T-helper 2 cell treated with Interferon-gamma antibody and Interleukin-4, amounts not matched to agents 5 μg/mL and 100 μg/mL, for 36 hours (primary cell): Measurements from ENCODE around the gene CDO1.
"Not testable (repeated sequence)": the region's sequence is repeated elsewhere in the genome, so short reads cannot be mapped to it uniquely, and the experiment has no call there.

Experiments used
- DNase-seq: peaks from one replicate; pipeline ENCODE4 v3.0.0; 2021; ENCODE audit warnings: low spot score
- H3K27ac Mint-ChIP-seq: one replicate; pipeline ENCODE4 v1.8.0; 2021; ENCODE audit warnings: mild to moderate bottlenecking, mixed read lengths
- H3K27me3 Mint-ChIP-seq: one replicate; pipeline ENCODE4 v1.8.0; 2021; ENCODE audit warnings: low read depth, mixed read lengths
- H3K36me3 Mint-ChIP-seq: one replicate; pipeline ENCODE4 v1.8.0; 2021; ENCODE audit warnings: low read depth, mixed read lengths
- H3K4me1 Mint-ChIP-seq: one replicate; pipeline ENCODE4 v1.8.0; 2021; ENCODE audit warnings: low read depth, mixed read lengths
- H3K4me3 Mint-ChIP-seq: one replicate; pipeline ENCODE4 v1.8.0; 2022; ENCODE audit warnings: mild to moderate bottlenecking, moderate library complexity, mixed read lengths
- H3K9me3 Mint-ChIP-seq: one replicate; pipeline ENCODE4 v1.8.0; 2021; ENCODE audit warnings: mixed read lengths

Gene CDO1

GRCh38 chr5:115815006-115815692 lies 1.3 kb downstream of the CDO1 start:
- H3K36me3 Mint-ChIP-seq = no peaks in the 10 kb centered on the region
- H3K4me3 Mint-ChIP-seq = peak overlapping the region; percentile 60
- peak overlapping the region; percentile 28 for H3K27ac Mint-ChIP-seq
- DNase-seq = no peak
- peaks cover 24% of the 10 kb centered on the region for H3K4me1 Mint-ChIP-seq
- H3K9me3 Mint-ChIP-seq = no peaks in the 10 kb centered on the region
- H3K27me3 Mint-ChIP-seq = peaks cover 84% of the 10 kb centered on the region

GRCh38 chr5:115813719-115814118 lies 2.7 kb downstream of the CDO1 start:
- Mint-ChIP-seq H3K27ac (peak overlapping the region; percentile 47), H3K36me3 (no peaks in the 10 kb centered on the region)

DNA sequence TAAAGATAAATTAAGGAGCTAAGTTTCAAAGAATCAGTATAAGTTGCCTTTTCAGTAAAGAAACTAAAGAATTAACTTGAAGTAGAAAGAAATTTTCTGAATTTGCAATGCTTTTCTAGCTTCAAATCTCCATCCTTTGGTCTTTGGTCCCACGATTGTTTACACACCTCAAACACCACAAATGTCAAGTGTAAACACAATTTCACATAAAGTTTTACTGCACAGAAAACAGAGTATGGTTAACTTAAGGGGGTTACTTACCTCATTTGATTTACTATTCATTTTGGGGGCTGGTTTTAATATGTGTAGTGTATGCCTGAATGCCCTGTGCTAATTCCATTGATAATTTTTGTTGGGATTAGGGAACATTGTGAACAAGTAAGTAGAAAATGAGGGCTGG lies 4.1 kb downstream of the CDO1 start:
- Mint-ChIP-seq H3K27ac (no peak overlapping the region), H3K4me1 (peaks cover 44% of the 10 kb centered on the region), H3K27me3 (peaks cover 67% of the 10 kb centered on the region), H3K4me3 (no peak overlapping the region), H3K9me3 (no peaks in the 10 kb centered on the region), H3K36me3 (no peaks in the 10 kb centered on the region)
- DNase-seq = no peak

More at GRCh38 chr5:115813719-115814118, 2.7 kb downstream of the CDO1 start:
- no peak overlapping the region for H3K4me3 Mint-ChIP-seq
- no peak for DNase-seq
- H3K4me1 Mint-ChIP-seq = peaks cover 35% of the 10 kb centered on the region
- peaks cover 77% of the 10 kb centered on the region for H3K27me3 Mint-ChIP-seq
- H3K9me3 Mint-ChIP-seq = no peaks in the 10 kb centered on the region

GRCh38 chr5:115811406-115811805 lies 5.1 kb downstream of the CDO1 start:
- peaks cover 65% of the 10 kb centered on the region for H3K27me3 Mint-ChIP-seq
- no peaks in the 10 kb centered on the region for H3K9me3 Mint-ChIP-seq
- no peaks in the 10 kb centered on the region for H3K36me3 Mint-ChIP-seq
- H3K4me3 Mint-ChIP-seq = no peak overlapping the region
- no peak for DNase-seq
- H3K27ac Mint-ChIP-seq = no peak overlapping the region
- peaks cover 53% of the 10 kb centered on the region for H3K4me1 Mint-ChIP-seq

- Mint-ChIP-seq H3K4me3 (no peak overlapping the region), H3K36me3 (no peaks in the 10 kb centered on the region), H3K27me3 (peaks cover 63% of the 10 kb centered on the region), H3K4me1 (peaks cover 50% of the 10 kb centered on the region), H3K9me3 (no peaks in the 10 kb centered on the region), H3K27ac (no peak overlapping the region)
- no peak for DNase-seq
Observed at GRCh38 chr5:115810761-115811160, 5.7 kb downstream of the CDO1 start.

DNA sequence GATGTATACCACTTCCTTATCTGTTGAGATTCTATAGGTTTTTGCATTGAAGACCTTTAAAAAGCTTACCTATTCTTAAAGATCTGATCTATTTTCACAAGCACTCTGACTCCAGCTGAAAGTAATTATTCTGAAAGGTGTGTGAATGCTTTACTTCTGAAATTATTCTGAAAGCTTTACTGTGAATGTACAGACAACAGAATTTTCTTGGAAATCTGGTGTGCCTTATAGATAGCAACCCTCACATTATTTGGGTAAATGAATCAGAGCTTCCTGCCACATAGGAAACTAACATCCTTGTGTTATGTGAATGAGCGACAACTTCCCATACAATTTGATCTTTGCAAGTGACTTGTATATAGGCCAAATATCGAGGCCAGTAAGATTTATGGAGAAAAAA lies 6.5 kb downstream of the CDO1 start:
- peaks cover 58% of the 10 kb centered on the region for H3K27me3 Mint-ChIP-seq
- peaks cover 44% of the 10 kb centered on the region for H3K4me1 Mint-ChIP-seq
- no peaks in the 10 kb centered on the region for H3K36me3 Mint-ChIP-seq
- no peak overlapping the region for H3K4me3 Mint-ChIP-seq
- no peak overlapping the region for H3K27ac Mint-ChIP-seq
- H3K9me3 Mint-ChIP-seq = no peaks in the 10 kb centered on the region
- no peak for DNase-seq

- H3K27ac Mint-ChIP-seq, DNase-seq, H3K36me3 Mint-ChIP-seq, H3K9me3 Mint-ChIP-seq, H3K4me3 Mint-ChIP-seq: not testable (repeated sequence)
- peaks cover 32% of the 10 kb centered on the region for H3K4me1 Mint-ChIP-seq
- peaks cover 46% of the 10 kb centered on the region for H3K27me3 Mint-ChIP-seq
Observed at GRCh38 chr5:115808066-115808465, 8.4 kb downstream of the CDO1 start.

- no peaks in the 10 kb centered on the region for H3K9me3 Mint-ChIP-seq
- peak overlapping the region; percentile 59 for H3K4me3 Mint-ChIP-seq
- H3K4me1 Mint-ChIP-seq = peaks cover 32% of the 10 kb centered on the region
- H3K27me3 Mint-ChIP-seq = peaks cover 47% of the 10 kb centered on the region
- no peaks in the 10 kb centered on the region for H3K36me3 Mint-ChIP-seq
- H3K27ac Mint-ChIP-seq = no peak overlapping the region
- no peak for DNase-seq
Observed at GRCh38 chr5:115807654-115808052, 8.8 kb downstream of the CDO1 start.

DNA sequence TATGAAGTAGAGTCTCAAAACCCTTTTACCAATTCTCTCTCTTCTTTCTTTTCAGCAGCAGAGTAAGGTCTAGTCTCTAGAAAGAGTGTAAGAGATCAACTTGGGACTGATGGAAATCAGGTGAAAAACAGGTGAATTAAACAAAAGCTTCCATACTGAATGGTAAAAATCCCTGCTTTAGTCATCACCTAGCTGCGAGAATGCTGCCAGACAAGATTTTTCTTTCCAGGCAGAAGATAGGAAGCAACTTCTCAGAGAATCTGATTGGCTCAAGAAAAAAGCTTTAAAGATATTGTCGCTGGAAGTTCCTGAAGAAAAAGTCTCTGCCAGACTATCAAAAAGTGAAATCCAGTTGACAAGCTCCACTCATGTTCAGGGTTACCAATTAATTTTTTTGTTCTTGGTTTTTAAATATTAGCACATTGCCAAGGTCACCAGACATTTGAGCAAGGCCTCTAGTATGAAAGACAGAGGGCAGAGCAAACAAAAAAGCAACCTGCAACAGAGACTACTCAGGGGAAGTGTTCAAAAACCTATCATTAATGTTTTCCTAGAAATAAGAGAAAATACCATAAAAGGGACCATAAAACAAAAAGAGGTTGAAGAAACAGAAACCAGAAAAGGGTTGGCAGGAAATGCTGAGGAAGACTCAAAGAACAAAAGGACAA lies 9.3 kb downstream of the CDO1 start:
- peaks cover 45% of the 10 kb centered on the region for H3K27me3 Mint-ChIP-seq
- H3K36me3 Mint-ChIP-seq = no peaks in the 10 kb centered on the region
- H3K4me3 Mint-ChIP-seq = peak overlapping the region; percentile 59
- no peak for DNase-seq
- H3K4me1 Mint-ChIP-seq = peaks cover 32% of the 10 kb centered on the region
- H3K27ac Mint-ChIP-seq = no peak overlapping the region
- H3K9me3 Mint-ChIP-seq = no peaks in the 10 kb centered on the region

- H3K9me3 Mint-ChIP-seq = no peaks in the 10 kb centered on the region
- peaks cover 7% of the 10 kb centered on the region for H3K4me1 Mint-ChIP-seq
- no peaks in the 10 kb centered on the region for H3K36me3 Mint-ChIP-seq
- H3K4me3 Mint-ChIP-seq = no peak overlapping the region
- DNase-seq = no peak
- H3K27ac Mint-ChIP-seq = no peak overlapping the region
- H3K27me3 Mint-ChIP-seq = peaks cover 34% of the 10 kb centered on the region
Observed at GRCh38 chr5:115801984-115802383, 14.5 kb downstream of the CDO1 start.

GRCh38 chr5:115801152-115801551 lies 15.3 kb downstream of the CDO1 start:
- Mint-ChIP-seq H3K4me3 (no peak overlapping the region), H3K9me3 (no peaks in the 10 kb centered on the region), H3K36me3 (no peaks in the 10 kb centered on the region), H3K4me1 (no peaks in the 10 kb centered on the region), H3K27ac (no peak overlapping the region), H3K27me3 (peaks cover 32% of the 10 kb centered on the region)
- no peak for DNase-seq

DNA sequence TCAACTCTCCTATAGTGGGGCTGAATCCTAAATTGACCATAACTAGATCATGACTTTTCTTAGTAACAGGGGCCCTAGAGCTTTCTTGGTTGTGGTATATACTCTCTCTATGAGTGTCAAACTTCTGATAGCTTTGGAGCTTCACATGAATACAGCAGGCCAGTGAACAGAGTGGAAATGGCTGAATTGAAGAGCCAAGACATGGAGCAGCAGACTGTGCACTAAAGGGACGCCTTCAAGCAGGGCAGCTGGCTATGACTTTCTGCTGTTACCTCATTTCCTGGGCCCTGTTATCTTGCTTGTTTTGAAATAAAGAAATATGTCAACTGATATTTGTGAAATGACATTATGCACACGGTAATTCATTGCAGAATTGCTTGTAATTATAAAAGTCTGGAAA lies 16.4 kb downstream of the CDO1 start:
- DNase-seq = no peak
- Mint-ChIP-seq H3K4me3 (no peak overlapping the region), H3K36me3 (no peaks in the 10 kb centered on the region), H3K27ac (no peak overlapping the region), H3K4me1 (no peaks in the 10 kb centered on the region), H3K27me3 (peaks cover 29% of the 10 kb centered on the region), H3K9me3 (no peaks in the 10 kb centered on the region)

DNA sequence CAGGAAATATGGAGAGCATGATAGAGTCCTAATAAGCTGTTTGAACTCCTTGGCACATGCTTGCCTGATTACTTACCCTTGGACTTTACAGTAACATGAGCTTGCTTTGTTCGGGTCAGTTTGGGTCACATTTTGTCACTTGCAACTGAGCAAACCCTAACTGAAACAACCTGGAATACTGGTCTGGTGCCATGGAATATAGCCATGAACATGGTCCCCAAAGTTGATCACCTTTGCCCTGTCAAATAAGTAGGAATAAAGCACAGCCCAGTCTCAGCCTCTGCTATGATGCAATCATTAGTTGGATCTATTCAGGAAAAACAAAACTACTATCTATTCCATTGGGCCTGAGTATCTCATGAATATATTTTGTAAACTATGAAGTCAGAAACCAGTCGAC lies 18.2 kb downstream of the CDO1 start:
- Mint-ChIP-seq H3K4me3 (no peak overlapping the region), H3K36me3 (no peaks in the 10 kb centered on the region), H3K4me1 (no peaks in the 10 kb centered on the region), H3K27me3 (peaks cover 30% of the 10 kb centered on the region), H3K27ac (no peak overlapping the region), H3K9me3 (no peaks in the 10 kb centered on the region)
- no peak for DNase-seq

DNA sequence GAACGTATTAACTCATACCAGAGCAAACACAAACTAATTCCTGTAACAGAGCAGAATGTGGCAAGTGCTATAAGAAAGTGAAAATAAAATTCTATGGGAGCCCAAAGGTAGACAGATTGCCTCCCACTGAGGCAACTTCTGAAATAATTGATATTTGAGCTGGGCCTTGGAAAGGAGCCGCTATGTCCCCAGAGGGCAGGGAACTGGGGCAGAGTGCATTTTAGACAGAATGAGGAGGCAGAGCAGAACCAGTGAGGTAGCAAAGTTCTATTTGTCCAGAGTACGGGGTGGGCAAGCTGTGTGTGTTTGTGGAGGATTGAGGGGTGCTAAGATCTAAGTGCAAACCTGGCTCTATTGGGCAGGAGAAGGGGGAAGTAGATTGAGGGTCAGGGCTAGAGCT lies 19.8 kb downstream of the CDO1 start:
- Mint-ChIP-seq H3K27me3 (peaks cover 28% of the 10 kb centered on the region), H3K4me1 (no peaks in the 10 kb centered on the region), H3K27ac (no peak overlapping the region), H3K9me3 (no peaks in the 10 kb centered on the region), H3K36me3 (no peaks in the 10 kb centered on the region), H3K4me3 (no peak overlapping the region)
- no peak for DNase-seq

DNA sequence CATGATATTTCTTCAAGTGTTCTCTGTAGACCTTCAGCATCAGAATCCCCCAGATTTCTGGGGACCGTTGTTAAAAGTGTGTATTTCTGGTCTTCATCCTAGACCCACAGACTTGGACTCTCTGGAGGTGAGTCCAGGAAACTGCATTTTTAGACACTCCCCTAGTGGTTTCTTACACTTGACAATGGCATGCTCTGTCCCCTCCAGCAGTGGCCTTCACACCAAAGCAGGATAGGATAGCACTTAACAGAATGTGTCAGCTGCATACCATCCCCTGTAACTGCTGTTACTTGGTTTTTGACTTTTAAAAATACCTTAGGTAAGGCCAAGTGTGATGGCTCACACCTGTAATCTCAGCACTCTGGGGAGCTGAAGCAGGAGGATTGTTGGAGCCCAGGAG lies 20.8 kb downstream of the CDO1 start:
- Mint-ChIP-seq H3K36me3 (no peaks in the 10 kb centered on the region), H3K4me1 (no peaks in the 10 kb centered on the region), H3K9me3 (no peaks in the 10 kb centered on the region), H3K27ac (no peak overlapping the region), H3K4me3 (no peak overlapping the region), H3K27me3 (peaks cover 30% of the 10 kb centered on the region)
- DNase-seq = no peak
